ENCODE measurements around the gene DYNC1I1.

The DYNC1I1 gene

GRCh38 chr7:95861041-95861440 lies 88.7 kb downstream of the DYNC1I1 start:
- no peak for DNase-seq

GRCh38 chr7:95863623-95864022 lies 91.3 kb downstream of the DYNC1I1 start:
- DNase-seq = no peak

GRCh38 chr7:95865716-95866371 lies 93.5 kb downstream of the DYNC1I1 start:
- DNase-seq = no peak

- peak; percentile 96 for DNase-seq
These were observed 95.0 kb downstream of the DYNC1I1 start for GRCh38 chr7:95867309-95867708.

GRCh38 chr7:95871075-95871848 lies 98.9 kb downstream of the DYNC1I1 start:
- peak; percentile 59 for DNase-seq

- no peak for DNase-seq
These were observed 99.5 kb downstream of the DYNC1I1 start for GRCh38 chr7:95871896-95872295.

- DNase-seq = no peak
These were observed 101.8 kb downstream of the DYNC1I1 start for GRCh38 chr7:95874129-95874528.

GRCh38 chr7:95874541-95875265 lies 102.3 kb downstream of the DYNC1I1 start:
- DNase-seq = no peak

GRCh38 chr7:95875519-95875918 lies 103.2 kb downstream of the DYNC1I1 start:
- DNase-seq = no peak

GRCh38 chr7:95878677-95879076 lies 106.3 kb downstream of the DYNC1I1 start:
- no peak for DNase-seq

- no peak for DNase-seq
These were observed 109.2 kb downstream of the DYNC1I1 start for GRCh38 chr7:95881597-95881996.

- no peak for DNase-seq
These were observed 110.9 kb downstream of the DYNC1I1 start for GRCh38 chr7:95883217-95883616.

- DNase-seq = peak; percentile 81
These were observed 114.2 kb downstream of the DYNC1I1 start for GRCh38 chr7:95886501-95887090.

- no peak for DNase-seq
These were observed 121.1 kb downstream of the DYNC1I1 start for GRCh38 chr7:95893484-95893883.

- DNase-seq = peak; percentile 52
These were observed 125.3 kb downstream of the DYNC1I1 start for GRCh38 chr7:95897557-95898251.

- DNase-seq = peak; percentile 13
These were observed 127.7 kb downstream of the DYNC1I1 start for GRCh38 chr7:95899919-95900513.

GRCh38 chr7:95901006-95901405 lies 128.7 kb downstream of the DYNC1I1 start:
- peak; percentile 31 for DNase-seq

- DNase-seq = no peak
These were observed 131.7 kb downstream of the DYNC1I1 start for GRCh38 chr7:95904099-95904498.

- no peak for DNase-seq
These were observed 132.8 kb downstream of the DYNC1I1 start for GRCh38 chr7:95905167-95905566.

- DNase-seq = peak; percentile 28
These were observed 134.5 kb downstream of the DYNC1I1 start for GRCh38 chr7:95906851-95907250.

GRCh38 chr7:95907337-95907736 lies 135.0 kb downstream of the DYNC1I1 start:
- no peak for DNase-seq

GRCh38 chr7:95908499-95908898 lies 136.1 kb downstream of the DYNC1I1 start:
- DNase-seq = no peak

All from NCI-H146 (cell line).